Measurements from ENCODE around the gene GNPDA1. TPM values are rescaled to one million over a fixed set of nuclear protein-coding genes. Genes with fewer than 3 reads are reported as not detected.

Gene GNPDA1
- total and polyA plus RNA-seq, 2 of the 8 experiments (the other 6 are each of a cell fraction or from before 2014, with no cell fraction given), result 33.0 to 94.3 TPM

DNA sequence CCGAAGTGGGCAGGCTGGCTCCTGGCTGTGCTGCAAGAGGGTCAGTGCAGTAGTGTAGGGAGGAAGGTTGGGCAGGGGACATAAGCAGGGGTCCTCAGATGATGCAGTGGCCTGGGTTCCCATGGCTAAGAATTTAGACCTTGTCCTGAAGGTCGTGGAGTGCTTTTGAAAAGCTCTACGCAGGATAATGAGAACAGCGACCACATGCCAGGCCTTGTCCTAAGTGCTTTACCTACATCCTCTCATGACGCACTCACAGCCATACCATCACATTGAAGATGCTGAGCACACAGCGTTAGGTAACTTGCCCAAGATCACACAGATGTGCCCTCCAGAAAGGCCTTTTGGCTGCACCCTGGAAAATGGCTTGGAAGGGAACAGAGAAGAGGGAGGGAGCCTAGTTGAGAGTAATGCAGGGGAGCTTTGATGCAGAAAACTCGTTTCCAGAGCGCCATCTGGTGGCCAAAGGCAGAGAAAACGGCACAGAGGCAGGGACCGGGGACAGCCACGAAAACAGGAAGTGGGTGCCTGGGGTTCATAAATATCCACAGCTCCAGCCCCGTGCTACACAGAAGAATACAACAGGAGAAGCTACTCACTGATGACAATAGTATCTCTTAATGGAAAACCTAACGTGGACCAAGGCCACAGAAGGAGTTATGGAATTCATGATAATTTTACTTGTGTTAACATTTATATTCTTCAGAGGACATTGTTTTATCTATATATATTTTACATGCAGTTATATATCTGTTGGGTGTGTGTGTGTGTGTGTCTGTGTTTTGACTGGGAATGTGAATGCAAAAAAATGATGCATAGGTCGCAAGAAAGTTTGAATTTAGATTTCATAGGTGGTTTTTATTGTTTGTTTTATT lies 52.1 kb downstream of the GNPDA1 start:
- ChIA-PET CTCF (ENCODE audit: partially characterized antibody) (interaction anchor here (0.6 to 13.3 kb wide), 82 partner anchors 9 to 590 kb away, joined by 3 to 324 read pairs (median 4); partner anchors contain the start of genes ARAP3, DELE1, FCHSD1 and PCDH1), POLR2A (ENCODE audit: partially characterized antibody) (interaction anchor here (0.7 to 9.2 kb wide), 14 partner anchors 9 to 324 kb away, joined by 3 to 121 read pairs (median 4); partner anchors contain the start of genes HDAC3, RELL2 and RNF14)
- no peak overlapping the region for H3K4me3 ChIP-seq (ENCODE audit: extremely low read depth in 1 of 4, insufficient read depth in 2 of 4, low read depth in 3 of 4, low read length in 4 of 4)
- no peak overlapping the region for H3K27ac ChIP-seq (ENCODE audit: low read depth, low read length)
- H3K9me3 ChIP-seq (ENCODE audit: insufficient read depth in 2 of 2, low read depth in 1 of 2, low read length in 1 of 2), result no peaks in the 10 kb centered on the region
- H4K20me1 ChIP-seq (replicated peaks in 1 of 2; ENCODE audit: control insufficient read depth in 1 of 2, insufficient read depth in 2 of 2, low read length in 2 of 2), result no peaks in the 10 kb centered on the region
- no peak overlapping the region for H2AK5ac ChIP-seq (ENCODE audit: low read depth, low read length)
- H2BK120ac ChIP-seq (replicated peaks; ENCODE audit: low read depth, low read length), result peak overlapping the region; percentile 5
- H3K4me2 ChIP-seq (ENCODE audit: insufficient read depth in 1 of 2, low read depth in 2 of 2, low read length in 2 of 2), result 0 out of 4 replicates have a peak overlapping the region, but pooled peaks of 1 of the 2 experiments have one; percentile 6
- H3K4ac ChIP-seq (replicated peaks; ENCODE audit: insufficient read length, low read depth, low read length), result peak overlapping the region; percentile 30
- DNase-seq (ENCODE audit: low read depth in 1 of 2, low spot score in 2 of 2), result peak; percentile 50 to 92
- H3K56ac ChIP-seq (replicated peaks; ENCODE audit: insufficient read length, low read depth, low read length), result no peak overlapping the region
- H3K36me3 ChIP-seq (ENCODE audit: control insufficient read depth in 2 of 4, insufficient read depth in 4 of 4, low read length in 3 of 4), result no peaks in the 10 kb centered on the region
- H3K18ac ChIP-seq (ENCODE audit: extremely low read depth, low read length), result peak overlapping the region; percentile 12; the same call in 1 of the 2 replicates
- peak overlapping the region; percentile 26 for H2BK5ac ChIP-seq (ENCODE audit: low read depth, low read length)
- peak overlapping the region; percentile 13; the same call in 1 of the 2 replicates for H2BK15ac ChIP-seq (ENCODE audit: low read length)
- no peak overlapping the region for H3K9ac ChIP-seq (replicated peaks in 1 of 4; ENCODE audit: extremely low read depth in 1 of 4, low read depth in 3 of 4, low read length in 3 of 4)
- FAIRE-seq, result peak; percentile 86
- H3K14ac ChIP-seq (ENCODE audit: insufficient read length), result no peak overlapping the region
- TF ChIP-seq, protein P1, sequence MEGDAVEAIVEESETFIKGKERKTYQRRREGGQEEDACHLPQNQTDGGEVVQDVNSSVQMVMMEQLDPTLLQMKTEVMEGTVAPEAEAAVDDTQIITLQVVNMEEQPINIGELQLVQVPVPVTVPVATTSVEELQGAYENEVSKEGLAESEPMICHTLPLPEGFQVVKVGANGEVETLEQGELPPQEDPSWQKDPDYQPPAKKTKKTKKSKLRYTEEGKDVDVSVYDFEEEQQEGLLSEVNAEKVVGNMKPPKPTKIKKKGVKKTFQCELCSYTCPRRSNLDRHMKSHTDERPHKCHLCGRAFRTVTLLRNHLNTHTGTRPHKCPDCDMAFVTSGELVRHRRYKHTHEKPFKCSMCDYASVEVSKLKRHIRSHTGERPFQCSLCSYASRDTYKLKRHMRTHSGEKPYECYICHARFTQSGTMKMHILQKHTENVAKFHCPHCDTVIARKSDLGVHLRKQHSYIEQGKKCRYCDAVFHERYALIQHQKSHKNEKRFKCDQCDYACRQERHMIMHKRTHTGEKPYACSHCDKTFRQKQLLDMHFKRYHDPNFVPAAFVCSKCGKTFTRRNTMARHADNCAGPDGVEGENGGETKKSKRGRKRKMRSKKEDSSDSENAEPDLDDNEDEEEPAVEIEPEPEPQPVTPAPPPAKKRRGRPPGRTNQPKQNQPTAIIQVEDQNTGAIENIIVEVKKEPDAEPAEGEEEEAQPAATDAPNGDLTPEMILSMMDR (IDR thresholded peaks at IDR 0.05; ENCODE audit: control extremely low read depth in 1 of 3, insufficient read depth in 1 of 3, low read depth in 1 of 3, low read length in 3 of 3), result peak; percentile 80 to 91 (median 88)
- TF ChIP-seq RAD21 (IDR thresholded peaks at IDR 0.05 in 1 of 2, conservative IDR thresholded peaks at IDR 0.05 in 1 of 2; ENCODE audit: low read depth in 2 of 2, low read length in 2 of 2) (peak; percentile 87), KDM5A (IDR thresholded peaks at IDR 0.05; ENCODE audit: low read length) (no peak)
- H4K5ac ChIP-seq (ENCODE audit: insufficient read length, low read depth, low read length), result no peak overlapping the region
- 31% methylated on average over 14 of the region's 14 CpGs; no CpG with 5 or more reads in 1 of the 2 experiments for WGBS, 2 experiments (ENCODE audit: extremely low coverage in 1 of 2, insufficient coverage in 1 of 2, insufficient read length in 1 of 2, insufficient replicate concordance in 2 of 2, low coverage in 1 of 2, low lambda C conversion rate in 2 of 2, missing lambda C conversion rate in 1 of 2)
- H2AFZ ChIP-seq (ENCODE audit: low read length), result peak overlapping the region; percentile 66; the same call in 1 of the 2 replicates
- H3K27me3 ChIP-seq (replicated peaks in 1 of 4; ENCODE audit: control insufficient read depth in 3 of 4, extremely low read depth in 1 of 4, insufficient read depth in 3 of 4, low read length in 3 of 4), result no peaks in the 10 kb centered on the region; a peak in 1 of 7 replicates
- no peaks in the 10 kb centered on the region for H3K23me2 ChIP-seq (ENCODE audit: low read depth, low read length)
- H2BK12ac ChIP-seq (ENCODE audit: low read depth, low read length), result peak overlapping the region; percentile 82
- peak overlapping the region; percentile 9 for H4K91ac ChIP-seq (replicated peaks; ENCODE audit: insufficient read length, low read length)
- no peak overlapping the region for H3K23ac ChIP-seq (ENCODE audit: insufficient read length)
- H3K4me1 ChIP-seq (replicated peaks in 1 of 4; ENCODE audit: control insufficient read depth in 3 of 4, insufficient read depth in 4 of 4, low read length in 3 of 4), result peaks cover 2 to 9% (median 9%) of the 10 kb centered on the region in 4 experiments; a peak in 6 of 7 replicates
- H3K79me2 ChIP-seq (ENCODE audit: control insufficient read depth in 1 of 2, insufficient read depth in 2 of 2, low read length in 2 of 2), result no peaks in the 10 kb centered on the region
- H2BK20ac ChIP-seq (ENCODE audit: low read length), result no peak overlapping the region
- no peak overlapping the region; the same call in 1 of the 2 replicates for H4K8ac ChIP-seq (ENCODE audit: extremely low read depth, insufficient read depth, low read length)
- no peaks in the 10 kb centered on the region for H3K79me1 ChIP-seq (ENCODE audit: low read depth, low read length)

Data from H1 (cell line).